ENCODE measurements around the gene NSD2. TPM values are rescaled to one million over a fixed set of nuclear protein-coding genes. Genes with fewer than 3 reads are reported as not detected.

The NSD2 gene
- total RNA-seq, 4 donors from 2014 or later, result 56.0 to 255 (median 98.9) TPM

GRCh38 chr4:1986578-1987210 is 115.5 kb downstream of the NSD2 start:
- Histone ChIP-seq H3K4me3 (no peak overlapping the region), H3K4me1 (no peaks in the 10 kb centered on the region), H3K9me3 (no peaks in the 10 kb centered on the region), H3K36me3 (peaks cover 0 to 94% (median 0%) of the 10 kb centered on the region in 3 donors), H3K27ac (no peak overlapping the region), H3K27me3 (no peaks in the 10 kb centered on the region)
- DNase-seq, result no peak
- TF ChIP-seq POLR2A (IDR thresholded peaks at IDR 0.05), result no peak
- TF ChIP-seq CTCF (IDR thresholded peaks at IDR 0.05), result no peak

GRCh38 chr4:1987296-1987695 is 116.1 kb downstream of the NSD2 start:
- Histone ChIP-seq H3K27ac (no peak overlapping the region), H3K27me3 (no peaks in the 10 kb centered on the region), H3K9me3 (no peaks in the 10 kb centered on the region), H3K4me1 (no peaks in the 10 kb centered on the region), H3K4me3 (no peak overlapping the region), H3K36me3 (peaks cover 0 to 90% (median 0%) of the 10 kb centered on the region in 3 donors)
- no peak for DNase-seq
- TF ChIP-seq CTCF (IDR thresholded peaks at IDR 0.05) (no peak), POLR2A (IDR thresholded peaks at IDR 0.05) (no peak)

- no peak overlapping the region for H3K4me3 ChIP-seq
- DNase-seq, result no peak
- H3K27me3 ChIP-seq, result no peaks in the 10 kb centered on the region
- H3K4me1 ChIP-seq, result no peaks in the 10 kb centered on the region
- peaks cover 0 to 85% (median 0%) of the 10 kb centered on the region in 3 donors for H3K36me3 ChIP-seq
- H3K27ac ChIP-seq, result no peak overlapping the region
- H3K9me3 ChIP-seq, result no peaks in the 10 kb centered on the region
- TF ChIP-seq CTCF (IDR thresholded peaks at IDR 0.05) (no peak), POLR2A (IDR thresholded peaks at IDR 0.05) (no peak)
Observed at GRCh38 chr4:1987721-1988326, 116.6 kb downstream of the NSD2 start.

GRCh38 chr4:1988327-1988724 is 117.1 kb downstream of the NSD2 start:
- no peaks in the 10 kb centered on the region for H3K9me3 ChIP-seq
- H3K4me1 ChIP-seq, result no peaks in the 10 kb centered on the region
- H3K36me3 ChIP-seq, result peaks cover 0 to 80% (median 0%) of the 10 kb centered on the region in 3 donors
- TF ChIP-seq CTCF (IDR thresholded peaks at IDR 0.05) (no peak), POLR2A (IDR thresholded peaks at IDR 0.05) (no peak)
- no peak overlapping the region for H3K27ac ChIP-seq
- H3K4me3 ChIP-seq, result no peak overlapping the region
- no peak for DNase-seq
- no peaks in the 10 kb centered on the region for H3K27me3 ChIP-seq

GRCh38 chr4:1989533-1990347 is 118.5 kb downstream of the NSD2 start:
- H3K4me1 ChIP-seq, result no peaks in the 10 kb centered on the region
- H3K27me3 ChIP-seq, result no peaks in the 10 kb centered on the region
- no peak for TF ChIP-seq CTCF (IDR thresholded peaks at IDR 0.05)
- TF ChIP-seq POLR2A (IDR thresholded peaks at IDR 0.05), result no peak
- H3K36me3 ChIP-seq, result peaks cover 0 to 65% (median 0%) of the 10 kb centered on the region in 3 donors
- H3K27ac ChIP-seq, result no peak overlapping the region
- H3K9me3 ChIP-seq, result no peaks in the 10 kb centered on the region
- no peak overlapping the region for H3K4me3 ChIP-seq
- DNase-seq, result no peak

Measured in Peyer's patch (tissue), 4 donors.